Activated T-helper 1 cell treated with anti-CD3 and anti-CD28 coated beads, Interleukin-12 subunit alpha, Interleukin-12 subunit beta, Interleukin-2, Interleukin-4 antibody, amounts not matched to agents 30 ng/mL and 10 ng/mL and 1 ng/mL, durations not matched to agents 14 hours and 24 hours and 36 hours (primary cell): ENCODE results near the gene TYMP. TPM values are rescaled to one million over a fixed set of nuclear protein-coding genes. Genes with fewer than 3 reads are reported as not detected.

Experiments used
- DNase-seq: peaks from one replicate; pipeline ENCODE4 v3.0.0; 2021; ENCODE audit warnings: low spot score
- H3K27ac Mint-ChIP-seq: one replicate; pipeline ENCODE4 v1.8.0; 2021; ENCODE audit warnings: mild to moderate bottlenecking, mixed read lengths
- H3K27me3 Mint-ChIP-seq: one replicate; pipeline ENCODE4 v1.8.0; 2022; ENCODE audit warnings: mild to moderate bottlenecking, moderate library complexity, mixed read lengths; ENCODE audit not compliant: insufficient read depth
- H3K36me3 Mint-ChIP-seq: one replicate; pipeline ENCODE4 v1.8.0; 2021; ENCODE audit warnings: low read depth, mixed read lengths
- H3K4me1 Mint-ChIP-seq: one replicate; pipeline ENCODE4 v1.8.0; 2021; ENCODE audit warnings: low read depth, mixed read lengths
- H3K4me3 Mint-ChIP-seq: one replicate; pipeline ENCODE4 v1.8.0; 2021; ENCODE audit warnings: mild to moderate bottlenecking, moderate library complexity, mixed read lengths
- H3K9me3 Mint-ChIP-seq: one replicate; pipeline ENCODE4 v1.8.0; 2021; ENCODE audit warnings: mixed read lengths
- intact Hi-C: fragments of 100-400 bp; cut with micrococcal nuclease; formaldehyde crosslinking; loops from one replicate; pipeline ENCODE4 v1.15.1; 2024
- total RNA-seq: library from RNA; stranded (reverse); gene quantifications from 2 replicates; pipeline ENCODE4 v1.2.3, GENCODE V29; 2022

Gene TYMP
- total RNA-seq, 1 donor from 2014 or later = 57.2 TPM

DNA sequence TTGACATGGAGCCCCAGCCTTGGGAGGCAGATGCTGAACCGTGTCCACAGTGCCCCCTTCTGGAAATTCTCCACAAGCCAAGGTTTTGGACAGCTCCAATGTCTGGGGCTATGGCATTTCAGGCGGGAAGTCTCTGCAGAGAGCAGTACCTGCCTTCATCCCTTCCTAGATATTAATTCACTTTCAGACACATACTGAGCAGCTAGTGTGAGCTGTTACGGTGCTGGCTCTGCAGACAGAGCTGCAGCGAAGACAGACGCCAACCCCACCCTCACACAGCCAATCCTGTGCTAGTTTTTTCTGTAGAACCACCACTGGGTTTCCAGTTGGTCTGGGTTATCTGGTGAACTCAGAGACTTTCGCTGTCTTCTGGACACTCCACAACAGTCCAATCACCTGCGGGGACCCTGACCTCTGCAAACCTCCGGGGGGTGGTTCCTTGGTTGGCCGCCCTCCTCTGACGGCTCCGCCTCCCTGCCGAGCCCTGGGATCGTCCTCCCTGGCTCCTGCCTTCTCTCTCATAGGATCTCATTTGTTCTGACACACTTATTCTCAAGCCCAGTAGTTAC lies 31.4 kb downstream of the TYMP start:
- intact Hi-C loops = loop anchor here (2.0 to 5.0 kb wide), 3 partner anchors 42 to 350 kb away; no protein-coding TSS in a partner anchor
- Mint-ChIP-seq H3K27ac (no peak overlapping the region), H3K9me3 (no peaks in the 10 kb centered on the region), H3K36me3 (no peaks in the 10 kb centered on the region), H3K4me3 (no peak overlapping the region), H3K27me3 (peaks cover 10% of the 10 kb centered on the region), H3K4me1 (peaks cover 10% of the 10 kb centered on the region)
- DNase-seq = peak; percentile 61

GRCh38 chr22:50497093-50497492 lies 32.7 kb downstream of the TYMP start:
- intact Hi-C loops = loop anchor here (5.0 kb wide), 1 partner anchor 255 kb away; no protein-coding TSS in a partner anchor
- Mint-ChIP-seq H3K27ac (no peak overlapping the region), H3K4me3 (no peak overlapping the region), H3K4me1 (peaks cover 10% of the 10 kb centered on the region), H3K9me3 (no peaks in the 10 kb centered on the region), H3K27me3 (peaks cover 13% of the 10 kb centered on the region), H3K36me3 (no peaks in the 10 kb centered on the region)
- DNase-seq = no peak

- peaks cover 7% of the 10 kb centered on the region for H3K4me1 Mint-ChIP-seq
- no peak overlapping the region for H3K4me3 Mint-ChIP-seq
- DNase-seq = no peak
- intact Hi-C loops = no loop called here
- peaks cover 8% of the 10 kb centered on the region for H3K27me3 Mint-ChIP-seq
- H3K9me3 Mint-ChIP-seq = no peaks in the 10 kb centered on the region
- no peaks in the 10 kb centered on the region for H3K36me3 Mint-ChIP-seq
- H3K27ac Mint-ChIP-seq = peak overlapping the region; percentile 49
These were observed 39.1 kb downstream of the TYMP start for GRCh38 chr22:50490531-50491308.

GRCh38 chr22:50489363-50490243 lies 40.2 kb downstream of the TYMP start:
- no peaks in the 10 kb centered on the region for H3K9me3 Mint-ChIP-seq
- H3K4me3 Mint-ChIP-seq = no peak overlapping the region
- DNase-seq = no peak
- peaks cover 6% of the 10 kb centered on the region for H3K27me3 Mint-ChIP-seq
- peaks cover 7% of the 10 kb centered on the region for H3K4me1 Mint-ChIP-seq
- H3K27ac Mint-ChIP-seq = no peak overlapping the region
- H3K36me3 Mint-ChIP-seq = no peaks in the 10 kb centered on the region
- intact Hi-C loops = no loop called here

DNA sequence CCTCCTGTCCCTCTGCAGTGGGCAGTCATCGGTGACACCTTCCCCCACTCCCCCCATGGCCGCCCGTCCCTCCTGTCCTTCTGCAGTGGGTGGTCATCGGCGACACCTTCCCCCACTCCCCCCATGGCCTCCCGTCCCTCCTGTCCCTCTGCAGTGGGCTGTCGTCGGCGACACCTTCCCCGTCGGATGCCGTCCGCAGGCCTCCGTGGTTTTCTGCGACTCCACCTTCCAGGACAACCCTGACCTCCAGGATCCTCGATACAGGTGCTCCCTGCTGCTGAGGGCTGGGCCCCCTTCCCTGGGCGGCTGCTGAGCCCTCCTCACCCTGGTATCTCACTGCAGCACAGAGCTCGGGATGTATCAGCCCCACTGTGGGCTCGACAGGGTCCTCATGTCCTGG lies 40.9 kb downstream of the TYMP start:
- no peak overlapping the region for H3K27ac Mint-ChIP-seq
- no peak overlapping the region for H3K4me3 Mint-ChIP-seq
- no peaks in the 10 kb centered on the region for H3K36me3 Mint-ChIP-seq
- H3K4me1 Mint-ChIP-seq = peaks cover 7% of the 10 kb centered on the region
- H3K27me3 Mint-ChIP-seq = peaks cover 6% of the 10 kb centered on the region
- intact Hi-C loops = no loop called here
- no peak for DNase-seq
- no peaks in the 10 kb centered on the region for H3K9me3 Mint-ChIP-seq

GRCh38 chr22:50488006-50488677 lies 41.7 kb downstream of the TYMP start:
- Mint-ChIP-seq H3K4me1 (peaks cover 7% of the 10 kb centered on the region), H3K27ac (no peak overlapping the region), H3K4me3 (no peak overlapping the region), H3K27me3 (peaks cover 5% of the 10 kb centered on the region), H3K9me3 (no peaks in the 10 kb centered on the region), H3K36me3 (no peaks in the 10 kb centered on the region)
- no peak for DNase-seq
- intact Hi-C loops = no loop called here

DNA sequence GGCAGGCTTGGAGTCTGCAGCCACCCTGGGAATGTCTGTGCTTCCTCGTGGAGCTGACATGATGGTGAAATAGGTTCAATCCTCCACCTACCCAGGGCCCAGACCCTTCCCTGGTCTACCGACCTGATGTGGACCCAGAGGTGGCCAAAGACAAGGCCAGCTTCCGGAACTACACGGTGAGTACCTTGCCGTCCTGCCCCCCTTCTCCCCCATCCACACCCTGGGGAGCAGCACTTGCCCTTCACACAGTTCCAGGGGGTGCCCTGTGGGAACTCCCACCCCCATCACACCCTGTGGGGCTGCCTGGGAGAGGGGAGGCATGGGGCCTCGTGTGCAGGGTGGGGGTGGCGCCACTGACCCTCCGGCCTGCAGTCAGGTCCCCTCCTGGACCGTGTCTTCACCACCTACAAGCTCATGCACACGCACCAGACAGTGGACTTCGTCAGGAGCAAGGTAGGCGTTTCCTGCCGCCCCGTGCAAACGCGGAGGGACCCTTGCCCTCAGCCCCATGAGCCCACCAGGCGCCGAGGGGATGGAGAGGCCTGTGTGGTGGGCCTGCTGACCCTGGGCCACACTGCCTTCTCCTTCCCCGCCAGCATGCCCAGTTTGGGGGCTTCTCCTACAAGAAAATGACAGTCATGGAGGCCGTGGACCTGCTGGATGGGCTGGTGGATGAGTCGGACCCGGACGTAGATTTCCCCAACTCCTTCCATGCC lies 42.4 kb downstream of the TYMP start:
- H3K4me3 Mint-ChIP-seq = no peak overlapping the region
- intact Hi-C loops = no loop called here
- peaks cover 7% of the 10 kb centered on the region for H3K4me1 Mint-ChIP-seq
- no peak overlapping the region for H3K27ac Mint-ChIP-seq
- no peaks in the 10 kb centered on the region for H3K9me3 Mint-ChIP-seq
- H3K27me3 Mint-ChIP-seq = peaks cover 2% of the 10 kb centered on the region
- no peak for DNase-seq
- H3K36me3 Mint-ChIP-seq = no peaks in the 10 kb centered on the region

DNA sequence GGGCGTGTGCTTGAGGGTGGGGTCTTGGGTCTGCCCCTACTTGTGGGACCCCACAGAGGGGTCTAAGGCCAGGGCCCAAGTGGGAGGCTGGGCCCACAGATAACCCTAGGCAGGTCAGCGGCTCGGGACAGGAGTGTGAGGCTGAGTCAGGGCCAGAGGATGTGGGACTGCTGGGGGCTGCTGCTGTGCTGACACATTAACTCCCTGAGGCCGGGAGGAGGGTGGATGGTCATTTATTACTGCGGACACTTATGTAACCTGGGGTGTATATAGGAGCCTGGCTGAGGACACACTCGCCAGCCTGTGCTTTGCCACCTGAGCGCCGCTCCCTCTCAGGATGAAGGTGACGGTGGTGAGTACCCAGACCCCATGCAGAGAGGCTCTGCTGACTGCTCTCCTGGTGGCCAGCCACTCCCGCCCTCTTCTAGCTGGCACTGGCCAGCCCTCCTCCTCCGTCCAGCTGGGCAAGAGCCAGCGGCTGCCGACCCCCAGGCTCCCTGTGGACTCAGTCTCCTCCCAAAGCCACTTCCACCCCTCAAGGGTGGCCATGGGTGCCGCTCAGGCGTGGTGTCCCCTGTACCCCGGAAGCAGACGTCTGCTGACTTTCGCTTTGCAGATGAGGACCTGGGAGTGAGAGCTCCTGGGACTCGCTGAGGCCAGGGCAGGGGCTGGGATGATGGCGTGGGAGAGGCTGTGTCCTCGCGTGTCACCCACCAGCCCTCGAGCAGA lies 43.1 kb downstream of the TYMP start, which contains the start of gene MIOX:
Gene MIOX (plus strand): TSS at position 299 of the 729 bp plus-strand sequence. CDS start 39 bp downstream, at position 338.
- Mint-ChIP-seq H3K27me3 (peaks cover 2% of the 10 kb centered on the region), H3K27ac (no peak within 1 kb of the TSS), H3K4me1 (peaks cover 7% of the 10 kb centered on the region), H3K4me3 (no peak within 1 kb of the TSS), H3K9me3 (no peaks in the 10 kb centered on the region), H3K36me3 (no peaks in the 10 kb centered on the region)
- no peak for DNase-seq
- intact Hi-C loops = no loop called here

DNA sequence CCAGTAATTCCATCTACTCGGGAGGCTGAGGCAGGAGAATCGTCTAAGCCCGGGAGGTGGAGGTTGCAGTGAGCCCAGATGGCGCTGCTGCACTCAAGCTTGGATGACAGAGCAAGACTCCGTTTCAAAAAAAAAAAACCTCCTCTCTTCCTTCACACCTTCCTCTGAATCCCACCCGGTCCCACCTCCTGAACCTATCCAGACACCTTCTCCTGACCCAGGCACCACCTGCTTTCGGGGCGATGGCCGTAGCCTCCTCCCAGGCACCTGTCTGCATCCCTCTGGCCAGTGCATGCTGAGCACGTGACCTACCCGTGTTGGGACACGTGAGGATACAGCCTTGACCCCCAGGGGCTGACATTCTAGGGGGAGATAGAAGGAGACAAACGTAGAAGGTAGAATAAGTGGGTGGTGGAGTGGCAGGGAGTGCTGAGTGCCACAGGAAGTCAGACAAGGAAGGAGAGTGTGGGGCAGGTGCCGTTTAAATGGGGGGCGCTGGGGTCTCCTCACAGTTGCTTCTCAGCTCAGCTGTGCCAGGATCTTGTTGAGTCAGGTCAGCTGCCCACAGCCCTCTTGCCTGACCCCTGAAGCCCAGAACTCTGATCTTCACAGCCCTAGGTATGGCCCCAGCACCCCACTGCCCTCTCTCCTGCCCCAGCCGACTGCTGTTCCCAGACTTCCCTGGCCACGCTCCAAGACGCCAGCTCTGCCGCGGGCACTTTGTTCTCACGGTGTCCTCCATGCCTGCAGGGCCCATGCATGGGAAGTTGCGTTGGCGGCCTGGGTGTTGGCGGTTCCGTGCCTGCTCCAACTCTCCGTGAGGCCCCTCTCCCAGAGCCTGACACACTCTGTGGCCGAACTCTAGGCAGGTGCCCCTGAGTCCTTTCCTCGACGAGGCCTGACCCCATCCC lies 44.3 kb downstream of the TYMP start:
- no peak overlapping the region for H3K4me3 Mint-ChIP-seq
- H3K27ac Mint-ChIP-seq = no peak overlapping the region

GRCh38 chr22:50483977-50484853 lies 45.6 kb downstream of the TYMP start:
- Mint-ChIP-seq H3K9me3 (no peaks in the 10 kb centered on the region), H3K4me3 (peak overlapping the region; percentile 53), H3K36me3 (no peaks in the 10 kb centered on the region), H3K4me1 (peaks cover 4% of the 10 kb centered on the region), H3K27me3 (peaks cover 14% of the 10 kb centered on the region), H3K27ac (no peak overlapping the region)
- intact Hi-C loops = no loop called here
- no peak for DNase-seq

More for the DNA sequence above, 44.3 kb downstream of the TYMP start:
- H3K36me3 Mint-ChIP-seq = no peaks in the 10 kb centered on the region
- H3K4me1 Mint-ChIP-seq = no peaks in the 10 kb centered on the region
- peaks cover 4% of the 10 kb centered on the region for H3K27me3 Mint-ChIP-seq
- intact Hi-C loops = no loop called here
- no peak for DNase-seq
- H3K9me3 Mint-ChIP-seq = no peaks in the 10 kb centered on the region
